ENCODE results near the gene KIF2C. TPM values are rescaled to one million over a fixed set of nuclear protein-coding genes. Genes with fewer than 3 reads are reported as not detected.

KIF2C gene
- total and polyA plus RNA-seq, 9 of the 15 experiments (the other 6 are each of a cell fraction or from before 2014, with no cell fraction given), result 84.9 to 226 (median 169) TPM

DNA sequence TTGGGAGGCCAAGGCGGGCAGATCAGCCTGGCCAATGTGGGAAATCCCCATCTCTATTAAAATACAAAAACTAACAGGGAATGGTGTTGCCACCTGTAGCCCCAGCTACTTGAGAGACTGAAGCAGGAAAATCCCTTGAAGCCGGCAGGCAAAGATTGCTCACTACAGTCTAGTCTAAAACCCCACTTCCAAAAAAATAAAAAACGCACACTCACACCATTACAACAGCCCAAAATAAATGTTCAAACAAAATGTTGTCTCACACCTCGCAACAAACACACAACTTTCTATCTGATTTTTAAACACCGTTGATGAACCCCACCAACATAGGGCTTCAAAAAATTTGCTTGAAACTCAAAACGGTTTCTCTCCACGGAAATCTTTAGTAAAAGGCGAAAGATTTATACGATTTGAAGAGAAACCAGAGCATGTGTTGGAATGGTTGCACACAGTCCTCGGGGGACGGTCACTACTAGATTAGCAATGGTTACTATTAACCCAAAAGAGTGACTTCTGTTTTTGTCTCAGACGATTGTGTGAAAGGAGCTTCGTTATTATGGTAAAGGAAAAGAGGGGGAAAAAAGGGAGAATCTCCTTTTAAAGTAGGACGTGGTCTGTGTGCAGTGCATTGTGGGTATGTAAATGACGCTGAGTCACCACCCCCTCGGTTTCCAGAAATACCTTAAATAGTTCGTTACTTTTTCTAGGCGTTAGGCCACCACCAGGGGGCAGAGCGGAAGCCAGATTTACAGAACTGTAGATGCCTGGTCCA lies 8.7 kb upstream of the KIF2C start, which contains the start of gene RNU5D-1 (continued):
- peak; percentile 100 for TF ChIP-seq KDM5B (IDR thresholded peaks at IDR 0.05; ENCODE audit: insufficient replicate concordance, low read depth, low read length)
- peak; percentile 98 for TF ChIP-seq MTA3 (IDR thresholded peaks at IDR 0.05; ENCODE audit: borderline replicate concordance)
- TF ChIP-seq ZNF133 (CRISPR knock-in tag; IDR thresholded peaks at IDR 0.05), result peak; percentile 62; the same call in 1 of the 2 replicates
- peak; percentile 85 for TF ChIP-seq ZNF175 (CRISPR knock-in tag; IDR thresholded peaks at IDR 0.05; ENCODE audit: low read depth)
- TF ChIP-seq TSHZ1 (CRISPR knock-in tag; IDR thresholded peaks at IDR 0.05), result no peak; the same call in 1 of the 2 replicates
- no peak; the same call in 1 of the 2 replicates for TF ChIP-seq MIER1 (IDR thresholded peaks at IDR 0.05; ENCODE audit: low read depth)
- peak; percentile 97; the same call in 1 of the 2 replicates for TF ChIP-seq ETS1 (conservative IDR thresholded peaks at IDR 0.05; ENCODE audit: control insufficient read depth, low read depth, low read length)
- TF ChIP-seq ZNF384 (IDR thresholded peaks at IDR 0.05; ENCODE audit: low read depth, low read length), result peak; percentile 28; the same call in 1 of the 2 replicates
- TF ChIP-seq ZSCAN29 (IDR thresholded peaks at IDR 0.05), result peak; percentile 83
- TF ChIP-seq, protein P1, sequence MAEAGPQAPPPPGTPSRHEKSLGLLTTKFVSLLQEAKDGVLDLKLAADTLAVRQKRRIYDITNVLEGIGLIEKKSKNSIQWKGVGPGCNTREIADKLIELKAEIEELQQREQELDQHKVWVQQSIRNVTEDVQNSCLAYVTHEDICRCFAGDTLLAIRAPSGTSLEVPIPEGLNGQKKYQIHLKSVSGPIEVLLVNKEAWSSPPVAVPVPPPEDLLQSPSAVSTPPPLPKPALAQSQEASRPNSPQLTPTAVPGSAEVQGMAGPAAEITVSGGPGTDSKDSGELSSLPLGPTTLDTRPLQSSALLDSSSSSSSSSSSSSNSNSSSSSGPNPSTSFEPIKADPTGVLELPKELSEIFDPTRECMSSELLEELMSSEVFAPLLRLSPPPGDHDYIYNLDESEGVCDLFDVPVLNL (CRISPR knock-in tag; IDR thresholded peaks at IDR 0.05; ENCODE audit: low read depth), result peak; percentile 39; the same call in 1 of the 2 replicates

Measured in K562 (cell line).